Measurements from ENCODE around the gene SNX22. TPM values are rescaled to one million over a fixed set of nuclear protein-coding genes. Genes with fewer than 3 reads are reported as not detected.

The SNX22 gene
- total RNA-seq, 3 donors from 2014 or later, result 0.48 to 1.5 (median 0.98) TPM

- H3K9me3 ChIP-seq, result no peaks in the 10 kb centered on the region
- peaks cover 8% of the 10 kb centered on the region for H3K36me3 ChIP-seq
- DNase-seq (ENCODE audit: low spot score in 2 of 2), result no peak
- no peaks in the 10 kb centered on the region for H3K27me3 ChIP-seq
- intact Hi-C loops (cut with DNase I; ENCODE audit: low total_unique reads), result no loop called here
- H3K4me3 ChIP-seq, result peak overlapping the region; percentile 67 to 87 (median 81)
- peak overlapping the region; percentile 76 to 90 for H3K27ac ChIP-seq
- peaks cover 10 to 27% of the 10 kb centered on the region in 2 donors for H3K4me1 ChIP-seq
- TF ChIP-seq POLR2A (IDR thresholded peaks at IDR 0.05), result no peak
- TF ChIP-seq CTCF (IDR thresholded peaks at IDR 0.05), result no peak
- no peak for TF ChIP-seq POLR2AphosphoS5 (IDR thresholded peaks at IDR 0.05)
Measured at GRCh38 chr15:64161688-64162477, 10.4 kb downstream of the SNX22 start.

GRCh38 chr15:64162478-64162868 is 10.9 kb downstream of the SNX22 start:
- H3K27ac ChIP-seq, result peak overlapping the region; percentile 76 to 90
- H3K4me3 ChIP-seq, result peak overlapping the region; percentile 67 to 87 (median 81)
- DNase-seq (ENCODE audit: low spot score in 2 of 2), result no peak
- H3K36me3 ChIP-seq, result peaks cover 8% of the 10 kb centered on the region
- H3K9me3 ChIP-seq, result no peaks in the 10 kb centered on the region
- H3K4me1 ChIP-seq, result peaks cover 10 to 27% of the 10 kb centered on the region in 2 donors
- TF ChIP-seq CTCF (IDR thresholded peaks at IDR 0.05) (no peak), POLR2AphosphoS5 (IDR thresholded peaks at IDR 0.05) (no peak), POLR2A (IDR thresholded peaks at IDR 0.05) (no peak)
- H3K27me3 ChIP-seq, result no peaks in the 10 kb centered on the region
- intact Hi-C loops (cut with DNase I; ENCODE audit: low total_unique reads), result no loop called here

- DNase-seq (ENCODE audit: low spot score in 2 of 2), result peak; percentile 96
- intact Hi-C loops (cut with DNase I; ENCODE audit: low total_unique reads), result no loop called here
- no peaks in the 10 kb centered on the region for H3K9me3 ChIP-seq
- peak within 1 kb of the TSS; percentile 76 to 90 for H3K27ac ChIP-seq
- TF ChIP-seq POLR2AphosphoS5 (IDR thresholded peaks at IDR 0.05), result peak; percentile 27 to 75 (median 69)
- TF ChIP-seq CTCF (IDR thresholded peaks at IDR 0.05), result peak in 1 of 3 donors; percentile 7
- TF ChIP-seq POLR2A (IDR thresholded peaks at IDR 0.05), result peak; percentile 21
- H3K27me3 ChIP-seq, result no peaks in the 10 kb centered on the region
- H3K4me3 ChIP-seq, result peak within 1 kb of the TSS; percentile 67 to 87 (median 81)
- peaks cover 10 to 27% of the 10 kb centered on the region in 2 donors for H3K4me1 ChIP-seq
- peaks cover 5% of the 10 kb centered on the region for H3K36me3 ChIP-seq
Measured at GRCh38 chr15:64162869-64163658, 11.5 kb downstream of the SNX22 start, which contains the start of gene PPIB. Gene PPIB, minus strand, starts transcription at chr15:64163022. Its CDS starts 36 bp downstream, at chr15:64162986.

GRCh38 chr15:64163659-64164362 is 12.3 kb downstream of the SNX22 start:
- intact Hi-C loops (cut with DNase I; ENCODE audit: low total_unique reads), result no loop called here
- Histone ChIP-seq H3K27ac (peak overlapping the region; percentile 76 to 90), H3K27me3 (no peaks in the 10 kb centered on the region), H3K4me1 (peaks cover 10 to 27% of the 10 kb centered on the region in 2 donors), H3K4me3 (peak overlapping the region; percentile 67 to 87 (median 81)), H3K9me3 (no peaks in the 10 kb centered on the region), H3K36me3 (no peaks in the 10 kb centered on the region)
- TF ChIP-seq CTCF (IDR thresholded peaks at IDR 0.05) (no peak), POLR2A (IDR thresholded peaks at IDR 0.05) (no peak), POLR2AphosphoS5 (IDR thresholded peaks at IDR 0.05) (no peak)
- DNase-seq (ENCODE audit: low spot score in 2 of 2), result no peak

Measured in breast epithelium (tissue), 4 donors.